ENCODE measurements around the gene PCNX1.

DNA sequence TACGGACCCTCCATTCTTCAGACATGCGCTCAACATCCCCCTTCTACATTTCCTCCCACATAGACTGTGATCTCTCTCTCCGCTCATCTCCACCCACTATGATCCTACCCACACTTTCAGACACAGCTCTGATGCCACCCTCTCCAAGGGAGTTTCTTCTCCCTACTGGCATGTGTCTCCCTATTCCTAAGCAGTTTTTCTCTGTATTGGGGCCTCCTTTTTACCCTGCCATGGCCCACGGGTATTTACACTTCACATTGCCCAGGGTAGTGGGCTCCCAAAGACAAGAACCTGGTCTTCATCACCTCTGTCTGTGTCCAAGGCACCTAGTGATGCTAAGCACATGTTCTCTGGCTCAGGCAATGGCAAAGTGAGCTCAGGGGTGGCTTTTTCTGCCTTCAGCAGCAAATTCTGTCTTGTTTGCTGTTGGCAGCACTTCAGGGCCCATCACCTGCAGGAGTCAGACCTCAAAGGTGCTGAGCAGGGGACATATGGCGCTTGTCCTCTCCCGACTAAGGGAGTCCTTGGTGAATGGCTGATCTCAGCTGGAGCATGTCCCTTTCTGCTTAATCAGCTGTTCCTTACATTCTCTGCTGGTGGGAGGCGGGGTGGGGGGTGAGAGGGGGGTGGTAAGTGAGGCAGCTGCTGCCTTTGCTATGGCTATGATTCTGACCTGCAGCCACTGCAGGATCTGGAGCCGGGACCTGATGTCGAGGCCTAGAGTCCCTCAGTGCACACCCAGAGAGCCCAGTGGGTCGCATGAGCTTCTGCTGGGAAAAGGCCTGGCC lies 256.8 kb downstream of the PCNX1 start:
- TF ChIP-seq NFIC (IDR thresholded peaks at IDR 0.05) (no peak), EP300 (IDR thresholded peaks at IDR 0.05; ENCODE audit: borderline replicate concordance) (no peak), CEBPB (IDR thresholded peaks at IDR 0.05) (no peak), TCF12 (IDR thresholded peaks at IDR 0.05; ENCODE audit: low read depth) (no peak), CREB1 (IDR thresholded peaks at IDR 0.05; ENCODE audit: low read depth) (no peak), EGR1 (IDR thresholded peaks at IDR 0.05) (no peak), REST (IDR thresholded peaks at IDR 0.05; ENCODE audit: low read depth) (no peak), YY1 (IDR thresholded peaks at IDR 0.05; ENCODE audit: low read depth) (no peak), RAD21 (IDR thresholded peaks at IDR 0.05; ENCODE audit: low read depth) (no peak)
- TF ChIP-seq, protein P1, sequence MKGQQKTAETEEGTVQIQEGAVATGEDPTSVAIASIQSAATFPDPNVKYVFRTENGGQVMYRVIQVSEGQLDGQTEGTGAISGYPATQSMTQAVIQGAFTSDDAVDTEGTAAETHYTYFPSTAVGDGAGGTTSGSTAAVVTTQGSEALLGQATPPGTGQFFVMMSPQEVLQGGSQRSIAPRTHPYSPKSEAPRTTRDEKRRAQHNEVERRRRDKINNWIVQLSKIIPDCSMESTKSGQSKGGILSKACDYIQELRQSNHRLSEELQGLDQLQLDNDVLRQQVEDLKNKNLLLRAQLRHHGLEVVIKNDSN (IDR thresholded peaks at IDR 0.05) = no peak
- TF ChIP-seq, protein P2, sequence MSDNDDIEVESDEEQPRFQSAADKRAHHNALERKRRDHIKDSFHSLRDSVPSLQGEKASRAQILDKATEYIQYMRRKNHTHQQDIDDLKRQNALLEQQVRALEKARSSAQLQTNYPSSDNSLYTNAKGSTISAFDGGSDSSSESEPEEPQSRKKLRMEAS (IDR thresholded peaks at IDR 0.05) = no peak

Data from Ishikawa (cell line).